SK-N-SH (cell line): ENCODE data around the gene VIPR2. TPM values are rescaled to one million over a fixed set of nuclear protein-coding genes. Genes with fewer than 3 reads are reported as not detected.
"Not testable (repeated sequence)": the region's sequence is repeated elsewhere in the genome, so short reads cannot be mapped to it uniquely, and the experiment has no call there.

Source experiments
- CTCF ChIA-PET: fragments of 300-600, 350-600 bp; formaldehyde crosslinking; extraction: SDS; loops from one replicate; lab custom pipeline; 2021; lab: Yijun Ruan, JAX
- POLR2A ChIA-PET: fragments of 350-600 bp; sonication (Branson Sonifier 250); formaldehyde crosslinking; extraction: SDS; loops from one replicate; lab custom pipeline; 2020; ENCODE audit warnings: antibody characterized with exemption, inconsistent platforms; lab: Yijun Ruan, JAX
- DNase-seq: peaks from one replicate; pipeline ENCODE4 v3.0.0; 2012
- H2AFZ ChIP-seq: fragments of 200-600 bp; sonication (generic); 2 replicates; pipeline ENCODE4 v1.8.1; 2016; ENCODE audit warnings: antibody characterized with exemption, mild to moderate bottlenecking, low read depth
- H3F3A ChIP-seq: fragments of 200-600 bp; sonication (generic); replicated peaks from 2 replicates; pipeline ENCODE3; 2016; ENCODE audit warnings: antibody characterized with exemption, mild to moderate bottlenecking; ENCODE audit not compliant: insufficient read depth
- H3K27ac ChIP-seq, 2 experiments: fragments of 200-500 bp in 1 of 2; fragments of 200-600 bp in 1 of 2; sonication (Bioruptor generic) in 1 of 2; sonication (generic), shearing (Covaris generic) in 1 of 2; 2 replicates each; pipeline versions ENCODE4 v1.5.1 to v1.6.1; 2014 to 2016; ENCODE audit warnings: low read depth in 2 of 2, inconsistent platforms in 1 of 2, low read length in 1 of 2, mild to moderate bottlenecking in 1 of 2, mixed read lengths in 1 of 2
- H3K27me3 ChIP-seq: fragments of 200-600 bp; sonication (generic), shearing (Covaris generic); 2 replicates; pipeline ENCODE4 v1.6.1; 2016; ENCODE audit warnings: mixed run types; ENCODE audit not compliant: insufficient read depth
- H3K36me3 ChIP-seq, 2 experiments: fragments of 200-500 bp in 1 of 2; fragments of 200-600 bp in 1 of 2; sonication (Bioruptor generic) in 1 of 2; sonication (generic) in 1 of 2; replicated peaks in 1 of 2; 2 replicates each; pipeline versions ENCODE3 to v1.5.1; 2014 to 2016; ENCODE audit warnings: low read length in 1 of 2, mild to moderate bottlenecking in 1 of 2; ENCODE audit not compliant: insufficient read depth in 2 of 2, control insufficient read depth in 1 of 2
- H3K4me1 ChIP-seq, 2 experiments: fragments of 200-500 bp in 1 of 2; fragments of 200-600 bp in 1 of 2; sonication (Bioruptor generic) in 1 of 2; sonication (generic), shearing (Covaris generic) in 1 of 2; 2 replicates each; pipeline versions ENCODE4 v1.5.1 to v1.6.1; 2014 to 2016; ENCODE audit warnings: low read depth in 1 of 2, low read length in 1 of 2, mixed run types in 1 of 2; ENCODE audit not compliant: insufficient read depth in 2 of 2, control insufficient read depth in 1 of 2
- H3K4me2 ChIP-seq: fragments of 200-600 bp; sonication (generic), shearing (Covaris generic); 2 replicates; pipeline ENCODE4 v1.6.1; 2017; ENCODE audit warnings: mixed run types
- H3K4me3 ChIP-seq, 2 experiments: fragments of 200-500 bp in 1 of 2; fragments of 200-600 bp in 1 of 2; sonication (Bioruptor generic) in 1 of 2; sonication (generic), shearing (Covaris generic) in 1 of 2; 2 replicates each; pipeline versions ENCODE4 v1.5.1 to v1.8.1; 2014 to 2016; ENCODE audit warnings: low read depth in 2 of 2, inconsistent platforms in 1 of 2, low read length in 1 of 2, mild to moderate bottlenecking in 1 of 2, mixed read lengths in 1 of 2, moderate library complexity in 1 of 2
- H3K79me2 ChIP-seq: fragments of 200-600 bp; sonication (generic); 2 replicates; pipeline ENCODE4 v1.8.1; 2017; ENCODE audit warnings: mild to moderate bottlenecking; ENCODE audit not compliant: insufficient read depth
- H3K9ac ChIP-seq: fragments of 200-600 bp; sonication (generic); 2 replicates; pipeline ENCODE4 v1.6.1; 2017; ENCODE audit warnings: mixed run types
- H3K9me2 ChIP-seq: fragments of 200-600 bp; sonication (generic); 2 replicates; pipeline ENCODE4 v1.6.1; 2017; ENCODE audit warnings: mixed run types
- H3K9me3 ChIP-seq: fragments of 200-600 bp; sonication (generic); 2 replicates; pipeline ENCODE4 v1.6.1; 2017; ENCODE audit warnings: mixed run types, mild to moderate bottlenecking, moderate library complexity
- H4K20me1 ChIP-seq: fragments of 200-600 bp; sonication (generic); 2 replicates; pipeline ENCODE4 v1.6.1; 2017; ENCODE audit warnings: mild to moderate bottlenecking, mixed run types; ENCODE audit not compliant: insufficient read depth
- ELF1 ChIP-seq: IDR thresholded peaks from 2 replicates; pipeline ENCODE4 v1.4.0; 2012
- EZH2phosphoT487 ChIP-seq: fragments of 200-600 bp; sonication (generic); IDR thresholded peaks from 2 replicates; pipeline ENCODE4 v1.6.1; 2017; ENCODE audit warnings: low read depth, mixed run types, mild to moderate bottlenecking, antibody characterized with exemption, moderate library complexity, borderline replicate concordance
- FOSL2 ChIP-seq: IDR thresholded peaks from 2 replicates; pipeline ENCODE4 v1.4.0; 2012; ENCODE audit warnings: low read depth, mild to moderate bottlenecking, moderate library complexity, borderline replicate concordance
- FOXJ3 ChIP-seq: sonication (generic); formaldehyde crosslinking; IDR thresholded peaks from 2 replicates; pipeline ENCODE4 v1.5.1; 2020; ENCODE audit warnings: mild to moderate bottlenecking, missing genetic modification reagents
- FOXM1 ChIP-seq: IDR thresholded peaks from 2 replicates; pipeline ENCODE4 v1.4.0; 2012; ENCODE audit warnings: low read depth, mild to moderate bottlenecking
- GABPA ChIP-seq: IDR thresholded peaks from 2 replicates; pipeline ENCODE4 v1.4.0; 2012; ENCODE audit warnings: low read depth, mild to moderate bottlenecking
- MEF2A ChIP-seq: IDR thresholded peaks from 2 replicates; pipeline ENCODE4 v1.4.0; 2012; ENCODE audit warnings: low read depth, borderline replicate concordance
- MXI1 ChIP-seq: IDR thresholded peaks from 2 replicates; pipeline ENCODE4 v1.6.1; 2012; ENCODE audit warnings: mild to moderate bottlenecking, low read depth, low read length, improper control_type of control experiment
- RAD21 ChIP-seq: IDR thresholded peaks from 2 replicates; pipeline ENCODE4 v1.6.1; 2012; ENCODE audit warnings: mild to moderate bottlenecking, low read length
- RFX5 ChIP-seq: IDR thresholded peaks from 2 replicates; pipeline ENCODE4 v1.6.1; 2012; ENCODE audit warnings: mild to moderate bottlenecking, improper control_type of control experiment, low read length
- SIN3A ChIP-seq: IDR thresholded peaks from 2 replicates; pipeline ENCODE4 v1.6.1; 2012; ENCODE audit warnings: low read depth, mild to moderate bottlenecking, low read length, moderate library complexity, borderline replicate concordance
- TCF12 ChIP-seq: IDR thresholded peaks from 2 replicates; pipeline ENCODE4 v1.4.0; 2012
- TEAD4 ChIP-seq: IDR thresholded peaks from 2 replicates; pipeline ENCODE4 v1.4.0; 2012; ENCODE audit warnings: mild to moderate bottlenecking, borderline replicate concordance; ENCODE audit not compliant: insufficient read depth
- YY1 ChIP-seq: IDR thresholded peaks from 2 replicates; pipeline ENCODE4 v1.4.0; 2012; ENCODE audit warnings: low read depth, mild to moderate bottlenecking
- WGBS: methylation state at CpG from one replicate; pipeline ENCODE4 v1.1.6; 2017; ENCODE audit warnings: low lambda C conversion rate; 5-methylcytosine and 5-hydroxymethylcytosine counted together
- polyA plus RNA-seq, 3 experiments: library from polyadenylated mRNA; depleted of rRNA; stranded (reverse); fragments of >200 nt; gene quantifications; 2 replicates each; pipeline ENCODE4 v1.2.3, GENCODE V29; 2012
- TF ChIP-seq, protein P1 (sequence below): IDR thresholded peaks from 2 replicates; pipeline ENCODE4 v1.4.0; 2012; ENCODE audit warnings: low read depth
- TF ChIP-seq, protein P2 (sequence below): IDR thresholded peaks from 2 replicates; pipeline ENCODE4 v1.6.1; 2012; ENCODE audit warnings: mild to moderate bottlenecking, low read depth, low read length, moderate library complexity

VIPR2 gene
- polyA plus RNA-seq, 1 of the 3 experiments (the other 2 are of a cell fraction), result not detected

DNA sequence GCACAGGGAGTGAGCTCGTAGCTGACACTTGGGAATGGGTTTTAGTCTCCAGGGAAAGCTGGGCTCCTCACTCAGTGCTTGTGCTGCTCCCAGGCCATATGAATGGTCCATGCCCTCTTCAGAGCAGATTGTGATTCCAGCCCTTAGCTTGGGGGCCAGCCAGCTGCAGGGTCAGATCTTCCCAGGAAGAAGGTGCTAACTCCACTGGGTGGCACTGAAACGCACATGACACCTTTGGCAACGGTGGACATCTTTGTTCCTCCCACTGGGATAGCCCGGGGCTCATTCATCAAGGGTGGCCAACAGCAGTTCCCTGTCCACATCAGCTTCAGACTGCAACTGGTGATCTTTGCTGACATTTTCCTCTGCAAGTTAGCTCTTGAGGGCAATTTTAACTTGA, 159.1 kb downstream of the VIPR2 start:
- H2AFZ ChIP-seq, result no peak overlapping the region
- H3K4me2 ChIP-seq, result no peak overlapping the region
- H3K9ac ChIP-seq, result no peak overlapping the region
- 1% methylated on average over 4 of the region's 4 CpGs for WGBS
- ChIA-PET CTCF (interaction anchor here (0.6 to 2.2 kb wide), 4 partner anchors 9 to 491 kb away, joined by 3 to 16 read pairs (median 4); no protein-coding TSS in a partner anchor), POLR2A (no interaction called here)
- DNase-seq, result no peak
- H3K79me2 ChIP-seq, result no peaks in the 10 kb centered on the region
- no peaks in the 10 kb centered on the region for H4K20me1 ChIP-seq
- H3F3A ChIP-seq, result no peaks in the 10 kb centered on the region
- TF ChIP-seq YY1, result no peak
- TF ChIP-seq FOXM1, result no peak
- no peak for TF ChIP-seq RAD21
- TF ChIP-seq MEF2A, result no peak
- TF ChIP-seq FOSL2, result no peak
- TF ChIP-seq GABPA, result no peak
- TF ChIP-seq TCF12, result no peak
- TF ChIP-seq FOXJ3 (CRISPR knock-in tag), result no peak
- no peak for TF ChIP-seq SIN3A
- no peak for TF ChIP-seq EZH2phosphoT487
- TF ChIP-seq, protein P1, sequence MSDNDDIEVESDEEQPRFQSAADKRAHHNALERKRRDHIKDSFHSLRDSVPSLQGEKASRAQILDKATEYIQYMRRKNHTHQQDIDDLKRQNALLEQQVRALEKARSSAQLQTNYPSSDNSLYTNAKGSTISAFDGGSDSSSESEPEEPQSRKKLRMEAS, result no peak
- TF ChIP-seq ELF1, result no peak
- no peak for TF ChIP-seq RFX5
- no peak for TF ChIP-seq MXI1
- TF ChIP-seq, protein P2, sequence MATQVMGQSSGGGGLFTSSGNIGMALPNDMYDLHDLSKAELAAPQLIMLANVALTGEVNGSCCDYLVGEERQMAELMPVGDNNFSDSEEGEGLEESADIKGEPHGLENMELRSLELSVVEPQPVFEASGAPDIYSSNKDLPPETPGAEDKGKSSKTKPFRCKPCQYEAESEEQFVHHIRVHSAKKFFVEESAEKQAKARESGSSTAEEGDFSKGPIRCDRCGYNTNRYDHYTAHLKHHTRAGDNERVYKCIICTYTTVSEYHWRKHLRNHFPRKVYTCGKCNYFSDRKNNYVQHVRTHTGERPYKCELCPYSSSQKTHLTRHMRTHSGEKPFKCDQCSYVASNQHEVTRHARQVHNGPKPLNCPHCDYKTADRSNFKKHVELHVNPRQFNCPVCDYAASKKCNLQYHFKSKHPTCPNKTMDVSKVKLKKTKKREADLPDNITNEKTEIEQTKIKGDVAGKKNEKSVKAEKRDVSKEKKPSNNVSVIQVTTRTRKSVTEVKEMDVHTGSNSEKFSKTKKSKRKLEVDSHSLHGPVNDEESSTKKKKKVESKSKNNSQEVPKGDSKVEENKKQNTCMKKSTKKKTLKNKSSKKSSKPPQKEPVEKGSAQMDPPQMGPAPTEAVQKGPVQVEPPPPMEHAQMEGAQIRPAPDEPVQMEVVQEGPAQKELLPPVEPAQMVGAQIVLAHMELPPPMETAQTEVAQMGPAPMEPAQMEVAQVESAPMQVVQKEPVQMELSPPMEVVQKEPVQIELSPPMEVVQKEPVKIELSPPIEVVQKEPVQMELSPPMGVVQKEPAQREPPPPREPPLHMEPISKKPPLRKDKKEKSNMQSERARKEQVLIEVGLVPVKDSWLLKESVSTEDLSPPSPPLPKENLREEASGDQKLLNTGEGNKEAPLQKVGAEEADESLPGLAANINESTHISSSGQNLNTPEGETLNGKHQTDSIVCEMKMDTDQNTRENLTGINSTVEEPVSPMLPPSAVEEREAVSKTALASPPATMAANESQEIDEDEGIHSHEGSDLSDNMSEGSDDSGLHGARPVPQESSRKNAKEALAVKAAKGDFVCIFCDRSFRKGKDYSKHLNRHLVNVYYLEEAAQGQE, result no peak
- no peak for TF ChIP-seq TEAD4
- no peaks in the 10 kb centered on the region; the same call in 1 of the 2 replicates for H3K27me3 ChIP-seq
- H3K4me1 ChIP-seq, result no peaks in the 10 kb centered on the region
- H3K27ac ChIP-seq, result no peak overlapping the region
- H3K36me3 ChIP-seq, result no peaks in the 10 kb centered on the region
- H3K4me3 ChIP-seq, result no peak overlapping the region
- H3K9me3 ChIP-seq, result peaks cover 5% of the 10 kb centered on the region; the same call in 1 of the 2 replicates
- no peaks in the 10 kb centered on the region for H3K9me2 ChIP-seq

DNA sequence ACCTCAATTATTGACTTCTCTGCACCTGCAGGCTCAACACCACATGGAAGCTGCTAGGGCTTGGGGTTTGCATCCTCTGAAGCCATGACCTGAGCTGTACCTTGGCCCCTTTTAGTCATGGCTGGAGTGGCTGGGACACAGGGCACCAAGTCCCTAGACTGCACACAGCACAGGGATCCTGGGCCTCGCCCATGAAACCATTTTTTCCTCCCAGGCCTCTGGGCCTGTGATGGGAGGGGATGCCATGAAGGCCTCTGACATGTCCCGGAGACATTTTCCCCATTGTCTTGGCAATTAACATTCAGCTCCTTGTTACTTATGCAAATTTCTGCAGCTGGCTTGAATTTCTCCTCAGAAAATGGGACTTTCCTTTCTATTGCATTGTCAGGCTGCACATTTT, 160.7 kb downstream of the VIPR2 start:
- POLR2A ChIA-PET, H3F3A ChIP-seq, H3K4me3 ChIP-seq, H3K9me3 ChIP-seq, DNase-seq, H2AFZ ChIP-seq, H4K20me1 ChIP-seq, H3K79me2 ChIP-seq, H3K9me2 ChIP-seq, H3K27me3 ChIP-seq, H3K9ac ChIP-seq, H3K27ac ChIP-seq, H3K4me2 ChIP-seq, CTCF ChIA-PET, H3K36me3 ChIP-seq, H3K4me1 ChIP-seq: not testable (repeated sequence)
- 8% methylated on average over 2 of the region's 2 CpGs for WGBS

DNA sequence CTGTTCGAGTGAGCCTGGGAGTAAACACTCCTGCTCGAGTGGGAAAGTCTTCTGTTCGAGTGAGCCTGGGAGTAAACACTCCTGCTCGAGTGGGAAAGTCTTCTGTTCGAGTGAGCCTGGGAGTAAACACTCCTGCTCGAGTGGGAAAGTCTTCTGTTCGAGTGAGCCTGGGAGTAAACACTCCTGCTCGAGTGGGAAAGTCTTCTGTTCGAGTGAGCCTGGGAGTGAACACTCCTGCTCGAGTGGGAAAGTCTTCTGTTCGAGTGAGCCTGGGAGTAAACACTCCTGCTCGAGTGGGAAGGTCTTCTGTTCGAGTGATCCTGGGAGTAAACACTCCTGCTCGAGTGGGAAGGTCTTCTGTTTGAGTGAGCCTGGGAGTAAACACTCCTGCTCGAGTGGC, 162.6 kb downstream of the VIPR2 start:
- CTCF ChIA-PET, H3K36me3 ChIP-seq, H3K4me3 ChIP-seq, H3F3A ChIP-seq, H4K20me1 ChIP-seq, H3K27me3 ChIP-seq, H3K4me2 ChIP-seq, H3K27ac ChIP-seq, H3K79me2 ChIP-seq, POLR2A ChIA-PET, DNase-seq, H3K9ac ChIP-seq, H2AFZ ChIP-seq, H3K9me2 ChIP-seq, H3K9me3 ChIP-seq, H3K4me1 ChIP-seq: not testable (repeated sequence)
- 6% methylated on average over 8 of the region's 15 CpGs for WGBS
